NCI-H524 treated with DMSO at 0.1 percent for 48 hours (cell line): Measurements from ENCODE around the gene GLE1.
A peak's percentile ranks its signal among the peaks of the same experiment; 100 is the strongest.
"Not testable (repeated sequence)": the region's sequence is repeated elsewhere in the genome, so short reads cannot be mapped to it uniquely, and the experiment has no call there.

ENCODE experiments used
- DNase-seq: peaks from one replicate; lab custom pipeline; 2025; lab: John Stamatoyannopoulos, UW

Gene GLE1

DNA sequence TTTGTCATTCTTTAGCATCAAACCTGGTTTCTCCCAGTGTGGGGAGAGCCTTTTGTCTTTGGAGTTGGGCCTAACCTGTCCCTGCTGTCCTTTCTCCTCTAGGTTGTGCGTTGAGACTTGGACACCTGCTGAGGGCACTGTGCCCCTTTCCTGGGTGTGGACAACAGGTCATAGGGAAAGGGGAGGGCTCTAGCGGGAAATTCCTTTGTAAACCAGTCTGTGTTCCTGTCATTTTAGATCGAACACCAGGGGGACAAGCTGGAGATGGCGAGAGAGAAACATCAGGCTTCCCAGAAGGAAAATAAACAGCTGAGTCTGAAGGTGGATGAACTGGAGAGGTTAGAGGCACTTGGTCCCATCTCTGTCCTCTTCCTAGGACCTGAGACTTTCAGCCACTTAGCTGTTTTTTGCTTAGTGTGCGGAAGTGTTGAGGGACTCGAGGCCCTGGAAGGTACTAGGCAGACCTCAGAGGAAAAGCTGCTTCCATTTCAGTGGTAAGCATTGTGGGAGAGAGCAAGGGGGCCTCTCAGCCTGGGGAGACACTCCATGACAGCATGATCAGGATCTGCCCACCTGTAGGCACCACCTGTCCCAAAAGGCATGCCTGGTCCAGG, 8.6 kb upstream of the GLE1 start:
- no peak for DNase-seq

DNA sequence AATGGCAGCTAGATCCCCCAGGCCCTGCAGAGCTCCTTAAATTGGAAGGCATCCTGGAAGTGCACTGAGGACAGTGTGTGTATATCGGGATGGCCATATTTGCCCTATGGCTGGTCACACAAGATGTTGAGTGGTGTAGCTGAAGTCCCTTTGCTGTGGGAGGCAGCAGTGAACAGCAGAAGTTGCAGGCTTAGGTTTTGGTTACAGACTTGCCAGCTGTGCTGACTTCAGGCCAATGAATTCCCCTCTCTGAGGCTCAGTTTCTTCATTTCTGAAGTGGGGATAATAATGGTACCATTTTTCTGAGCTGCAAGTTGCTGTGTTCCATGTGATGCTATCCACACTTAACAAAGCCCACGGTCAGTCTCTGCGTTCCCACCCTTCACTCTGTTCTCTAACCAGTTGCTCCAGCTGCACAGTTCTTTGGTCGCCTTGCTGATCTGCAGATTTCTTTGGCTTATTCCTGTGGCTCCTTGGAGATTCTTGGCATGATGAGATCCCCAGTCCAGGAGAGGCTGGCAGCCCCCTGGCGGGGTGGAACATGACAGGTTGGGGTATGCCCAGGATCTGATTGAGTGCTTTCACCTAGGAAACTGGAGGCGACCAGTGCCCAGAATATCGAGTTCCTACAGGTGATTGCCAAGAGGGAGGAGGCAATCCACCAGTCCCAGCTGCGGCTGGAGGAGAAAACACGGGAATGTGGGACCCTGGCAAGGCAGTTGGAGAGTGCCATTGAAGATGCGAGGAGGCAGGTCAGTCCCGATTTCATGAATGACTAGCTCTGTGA, 6.5 kb upstream of the GLE1 start:
- no peak for DNase-seq

GRCh38 chr9:128498911-128499310, 5.6 kb upstream of the GLE1 start:
- no peak for DNase-seq

DNA sequence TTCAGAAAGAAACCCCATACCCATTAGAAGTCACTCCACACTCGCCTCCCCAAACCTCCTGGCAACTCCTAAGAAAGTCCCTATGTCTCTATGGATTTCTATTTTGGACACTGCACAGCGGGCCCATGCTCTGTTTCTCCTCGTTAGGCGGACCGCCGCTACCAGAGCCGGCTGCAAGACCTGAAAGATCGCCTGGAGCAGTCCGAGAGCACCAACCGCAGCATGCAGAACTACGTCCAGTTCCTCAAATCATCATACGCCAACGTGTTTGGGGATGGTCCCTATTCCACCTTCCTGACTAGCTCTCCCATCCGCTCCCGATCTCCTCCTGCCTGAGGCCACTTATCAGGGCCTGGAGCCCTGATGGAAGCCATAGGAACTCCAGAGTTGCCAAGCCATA, 4.6 kb upstream of the GLE1 start:
- no peak for DNase-seq

DNA sequence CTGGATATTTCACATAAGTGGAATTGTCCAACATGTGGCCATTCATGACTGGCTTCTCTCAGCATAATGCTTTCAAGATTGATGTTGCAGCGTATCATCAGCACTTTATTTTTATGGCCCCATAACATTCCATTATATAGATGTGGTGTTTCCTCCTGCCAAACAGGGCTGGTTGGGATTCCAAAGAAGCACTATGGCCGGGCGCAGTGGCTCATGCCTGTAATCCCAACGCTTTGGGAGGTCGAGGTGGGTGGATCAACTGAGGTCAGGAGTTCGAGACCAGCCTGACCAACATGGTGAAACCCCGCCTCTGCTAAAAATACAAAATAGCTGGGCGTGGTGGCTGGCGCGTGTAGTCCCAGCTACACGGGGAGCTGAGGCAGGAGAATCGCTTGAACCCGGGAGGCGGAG, 1.1 kb upstream of the GLE1 start:
- DNase-seq, result not testable (repeated sequence)

GRCh38 chr9:128503870-128504269, 649 bp upstream of the GLE1 start:
- no peak for DNase-seq

- no peak for DNase-seq
Observed at GRCh38 chr9:128505414-128505765, 871 bp downstream of the GLE1 start.

DNA sequence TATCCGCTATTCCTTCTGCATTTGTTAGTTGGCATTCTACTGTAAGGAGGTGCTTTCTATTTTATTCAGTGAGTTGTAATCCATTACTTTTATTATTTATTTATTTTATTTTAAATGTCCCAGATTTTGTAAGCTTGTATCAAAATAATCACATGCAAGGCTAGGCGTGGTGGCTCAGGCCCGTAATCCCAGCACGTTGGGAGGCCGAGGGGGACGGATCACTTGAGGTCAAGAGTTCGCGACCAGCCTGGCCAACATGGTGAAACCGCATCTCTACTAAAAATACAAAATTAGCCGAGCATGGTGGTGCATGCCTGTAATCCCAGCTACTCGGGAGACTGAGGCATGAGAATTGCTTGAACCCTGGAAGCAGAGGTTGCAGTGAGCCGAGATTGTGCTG, 1.4 kb downstream of the GLE1 start:
- DNase-seq, result not testable (repeated sequence)

DNA sequence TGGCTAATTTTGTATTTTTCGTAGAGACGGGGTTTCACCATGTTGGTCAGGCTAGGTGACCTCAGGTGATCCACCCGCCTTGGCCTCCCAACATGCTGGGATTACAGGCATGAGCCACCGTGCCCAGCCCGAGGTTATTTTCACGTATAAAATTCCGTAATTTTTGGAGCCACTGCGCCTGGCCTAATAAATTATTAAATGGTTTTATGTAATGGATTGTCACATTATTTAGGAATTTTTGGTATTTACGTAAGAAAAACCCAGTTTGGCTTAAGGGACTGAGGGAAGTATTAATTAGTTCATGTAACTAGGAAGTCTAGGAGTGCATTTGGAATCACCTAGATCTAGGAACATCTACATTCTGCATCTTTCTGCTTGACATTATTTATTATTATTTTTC, 8.3 kb downstream of the GLE1 start:
- no peak for DNase-seq

DNA sequence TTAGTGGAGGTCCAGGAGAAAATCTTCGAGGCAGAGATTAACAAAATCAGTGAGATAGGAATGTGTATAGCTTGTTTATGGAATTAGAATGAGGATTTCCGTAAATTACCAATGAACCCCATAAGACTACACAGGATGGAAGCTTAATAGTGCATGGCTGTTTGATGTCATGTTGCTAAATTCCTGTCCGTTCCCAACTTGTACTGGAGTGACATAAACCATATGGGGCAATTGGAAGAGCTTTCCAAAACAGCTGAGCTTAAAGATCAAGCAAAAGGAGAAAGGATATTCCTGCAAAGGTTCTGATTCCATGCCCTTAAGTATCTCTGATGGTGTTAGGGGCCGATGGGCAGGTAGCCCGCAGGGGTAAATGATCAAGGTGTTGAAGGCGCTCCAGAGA, 17.4 kb downstream of the GLE1 start:
- no peak for DNase-seq

DNA sequence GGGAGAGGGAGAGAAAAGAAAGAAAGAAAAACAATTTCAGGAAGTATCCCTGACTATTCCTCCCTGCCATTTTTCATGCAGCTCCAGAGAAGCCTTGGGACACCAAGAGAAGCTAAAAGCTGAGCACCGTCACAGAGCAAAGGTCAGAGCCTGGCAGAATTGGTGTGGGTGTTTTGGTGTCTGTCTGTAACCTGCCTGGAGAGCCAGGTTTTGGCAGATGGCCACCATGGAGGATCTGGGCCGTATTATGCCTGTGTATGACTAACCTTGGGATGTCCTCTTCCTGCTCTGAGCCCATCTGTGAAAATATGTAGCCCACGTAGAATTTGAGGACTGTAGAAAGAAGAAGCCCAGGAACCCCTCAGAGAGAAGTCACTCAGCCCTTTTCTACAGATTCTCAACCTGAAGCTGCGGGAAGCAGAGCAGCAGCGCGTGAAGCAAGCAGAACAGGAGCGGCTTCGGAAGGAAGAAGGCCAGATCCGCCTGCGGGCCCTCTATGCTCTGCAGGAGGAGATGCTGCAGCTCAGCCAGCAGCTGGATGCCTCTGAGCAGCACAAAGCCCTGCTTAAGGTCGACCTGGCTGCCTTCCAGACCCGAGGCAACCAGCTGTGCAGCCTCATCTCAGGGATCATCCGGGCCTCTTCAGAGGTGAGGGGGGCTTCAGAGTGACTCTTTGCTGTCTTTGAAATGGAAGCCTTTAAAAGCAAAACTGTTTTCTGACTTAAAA, 18.8 kb downstream of the GLE1 start:
- peak; percentile 73 for DNase-seq

GRCh38 chr9:128526720-128527119, 22.2 kb downstream of the GLE1 start:
- no peak for DNase-seq

DNA sequence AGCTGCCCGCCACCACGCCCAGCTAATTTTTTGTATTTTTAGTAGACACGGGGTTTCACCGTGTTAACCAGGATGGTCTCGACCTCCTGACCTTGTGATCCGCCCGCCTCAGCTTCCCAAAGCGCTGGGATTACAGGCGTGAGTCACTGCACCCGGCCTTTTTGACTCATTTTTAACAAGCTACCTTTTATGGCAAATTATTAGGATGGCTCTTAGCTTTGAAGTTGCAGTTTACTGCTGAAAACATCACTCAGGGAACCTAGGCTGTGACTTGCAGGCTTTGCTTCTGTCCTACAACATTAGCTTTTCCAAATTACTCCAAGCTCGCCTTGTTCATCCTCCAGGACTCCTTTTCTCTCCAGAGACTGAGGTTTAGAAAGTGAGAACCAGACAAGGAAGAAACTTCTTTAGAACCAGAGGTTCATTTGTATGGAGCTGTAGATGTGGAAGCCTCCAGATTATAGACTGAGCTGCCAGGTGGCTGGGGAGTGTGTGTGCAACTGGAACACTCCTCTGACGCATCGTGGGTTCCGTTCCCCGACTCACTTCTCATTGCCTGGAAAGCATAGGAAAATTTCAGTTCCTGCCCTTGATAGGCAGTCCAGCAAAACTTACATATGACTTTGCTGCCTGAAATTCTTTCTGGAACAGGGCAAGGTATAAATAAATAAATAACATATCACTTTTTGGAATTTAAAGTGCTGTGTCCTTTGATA, 24.1 kb downstream of the GLE1 start:
- DNase-seq, result no peak

- no peak for DNase-seq
Observed at GRCh38 chr9:128529191-128529590, 24.7 kb downstream of the GLE1 start.

- DNase-seq, result no peak
Observed at GRCh38 chr9:128532581-128532980, 28.1 kb downstream of the GLE1 start.

DNA sequence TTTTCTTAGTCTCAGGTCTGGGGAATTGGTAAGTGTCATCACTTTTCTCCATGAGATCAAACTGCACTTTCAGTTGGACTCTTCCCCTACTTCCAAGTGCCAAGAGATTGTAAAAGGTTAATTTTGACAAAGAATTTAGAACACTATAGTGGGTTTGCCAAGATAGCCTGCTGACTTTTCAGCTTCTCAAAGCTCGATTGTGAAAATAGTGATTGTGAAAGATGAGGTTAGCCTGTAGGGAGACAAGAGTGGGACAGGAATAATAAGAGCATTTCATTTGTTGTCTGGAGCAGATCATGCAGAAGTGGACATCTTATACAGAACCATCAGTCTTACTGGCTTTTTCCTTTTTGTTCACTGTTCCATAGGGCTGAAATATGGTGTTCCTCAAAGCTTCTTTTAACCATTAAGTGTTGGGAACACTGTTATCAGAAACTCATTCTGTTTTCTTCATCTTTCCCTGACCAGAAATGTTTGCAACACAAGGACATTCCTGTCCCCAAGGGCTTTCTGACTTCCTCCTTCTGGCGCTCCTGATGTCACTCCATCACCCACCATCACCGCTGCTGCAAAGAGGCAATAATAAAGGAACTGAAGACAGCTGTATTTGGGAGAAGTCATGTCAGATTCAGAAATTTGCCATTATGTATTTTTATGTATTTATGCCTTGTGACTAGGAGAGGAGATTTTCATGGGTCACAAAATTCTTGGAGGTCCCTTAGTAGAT, 36.3 kb downstream of the GLE1 start:
- DNase-seq, result no peak

- no peak for DNase-seq
Observed at GRCh38 chr9:128546504-128546903, 42.0 kb downstream of the GLE1 start.

DNA sequence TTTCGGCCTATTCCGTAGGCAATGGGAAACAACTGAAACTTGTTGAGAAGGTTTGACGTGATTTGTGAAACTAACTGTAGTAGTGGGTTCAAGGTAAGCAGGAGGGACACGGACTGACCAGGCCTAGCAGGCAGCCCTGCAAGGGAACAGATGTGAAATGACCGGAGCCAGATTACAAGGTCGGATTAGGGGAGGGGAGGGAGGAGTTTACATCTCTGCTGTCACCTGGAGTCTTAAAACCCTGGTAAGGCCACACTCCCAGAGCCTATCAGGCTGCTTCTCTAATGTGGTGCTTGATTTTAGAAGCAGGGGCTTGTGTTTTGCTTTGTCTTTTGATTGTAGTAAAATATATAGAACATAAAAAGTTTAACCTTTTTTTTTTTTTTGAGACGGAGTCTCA, 44.4 kb downstream of the GLE1 start:
- no peak for DNase-seq

GRCh38 chr9:128550226-128550625, 45.7 kb downstream of the GLE1 start:
- no peak for DNase-seq

DNA sequence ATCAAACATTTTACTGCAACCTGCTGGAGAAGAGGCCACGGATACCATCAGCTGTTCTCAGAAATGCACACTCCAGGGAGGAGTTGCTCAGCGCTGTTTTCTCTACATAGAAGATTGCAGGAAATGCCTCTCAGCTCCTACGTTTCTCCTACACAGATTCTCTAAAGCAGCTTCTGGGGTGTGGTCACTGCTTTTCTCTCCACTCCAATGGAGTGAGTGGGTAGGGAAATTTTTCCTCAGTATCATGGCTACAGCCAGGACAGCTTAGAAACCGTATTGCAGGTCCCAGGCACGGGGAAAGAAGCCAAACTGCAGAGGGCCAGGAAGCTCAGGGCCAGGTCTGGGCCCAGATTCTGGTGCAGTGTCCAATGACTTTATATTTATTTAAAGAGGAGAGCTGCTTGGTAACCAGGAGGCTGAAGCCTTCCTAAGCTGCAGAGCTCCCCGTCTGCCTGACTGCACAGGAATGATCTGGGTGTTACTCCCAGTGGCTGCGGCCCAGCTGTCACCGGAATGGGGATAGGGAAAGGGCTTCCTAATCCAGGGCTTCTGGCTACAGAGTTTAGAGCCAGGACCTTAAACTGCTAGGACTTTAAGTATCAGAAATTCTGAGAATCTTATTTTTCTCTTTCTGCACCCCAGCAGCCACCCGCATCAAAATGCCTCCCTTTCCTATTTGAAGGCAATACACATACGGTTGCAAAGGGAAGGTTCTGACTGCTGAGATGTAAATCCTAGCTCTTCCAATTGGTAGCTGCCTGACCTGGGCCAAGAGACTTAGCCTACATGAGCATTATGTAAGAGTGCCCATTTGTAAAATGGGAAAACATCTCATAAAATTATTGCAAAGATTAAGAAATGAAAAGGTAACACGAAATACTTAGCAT, 46.5 kb downstream of the GLE1 start:
- DNase-seq, result peak; percentile 37

- no peak for DNase-seq
Observed at GRCh38 chr9:128551657-128552152, 47.2 kb downstream of the GLE1 start.
